K562 (cell line): ENCODE results near the gene FAM32A. TPM values are rescaled to one million over a fixed set of nuclear protein-coding genes. Genes with fewer than 3 reads are reported as not detected.

Experiments
- ADNP ChIP-seq: fragments of 200-800 bp; sonication (Bioruptor generic); IDR thresholded peaks from 2 replicates; pipeline ENCODE4 v1.6.1; 2016; ENCODE audit warnings: missing genetic modification characterization, missing compliant biosample characterization
- ARID3A ChIP-seq: IDR thresholded peaks from 2 replicates; pipeline ENCODE4 v1.6.1; 2012; ENCODE audit warnings: low read depth, low read length, improper control_type of control experiment, borderline replicate concordance
- BACH1 ChIP-seq: fragments of 200-800 bp; sonication (Bioruptor generic); IDR thresholded peaks from 2 replicates; pipeline ENCODE4 v1.6.1; 2016; ENCODE audit warnings: missing genetic modification characterization, missing compliant biosample characterization
- BRF2 ChIP-seq: IDR thresholded peaks from 3 replicates; pipeline ENCODE4 v1.6.1; 2011; ENCODE audit warnings: borderline replicate concordance, mild to moderate bottlenecking; ENCODE audit not compliant: insufficient read length, insufficient read depth
- C11orf30 ChIP-seq: fragments of 450-650 bp; IDR thresholded peaks from 2 replicates; pipeline ENCODE4 v1.6.1; 2016; ENCODE audit warnings: low read depth, mild to moderate bottlenecking
- CBFA2T2 ChIP-seq: fragments of 450-650 bp; conservative IDR thresholded peaks from 2 replicates; pipeline ENCODE4 v1.6.1; 2017; ENCODE audit warnings: mild to moderate bottlenecking
- CREB5 ChIP-seq: fragments of 250-450 bp; sonication (Bioruptor Pico); IDR thresholded peaks from 2 replicates; pipeline ENCODE4 v1.5.0; 2020; ENCODE audit warnings: mild to moderate bottlenecking
- ERF ChIP-seq: fragments of 450-650 bp; formaldehyde crosslinking; IDR thresholded peaks from 2 replicates; pipeline ENCODE4 v1.4.0; 2020; ENCODE audit warnings: mild to moderate bottlenecking, mixed read lengths
- ESRRA ChIP-seq: fragments of 450-650 bp; IDR thresholded peaks from 2 replicates; pipeline ENCODE4 v1.6.1; 2014; ENCODE audit warnings: low read depth, mild to moderate bottlenecking, moderate library complexity, borderline replicate concordance
- GTF2A2 ChIP-seq: IDR thresholded peaks from 2 replicates; pipeline ENCODE4 v1.6.1; 2016; ENCODE audit warnings: mild to moderate bottlenecking, missing genetic modification characterization, missing compliant biosample characterization
- KDM1A ChIP-seq, 2 experiments: fragments of 450-650 bp; IDR thresholded peaks; 2 replicates each; pipeline ENCODE4 v1.6.1; 2016; ENCODE audit warnings: mild to moderate bottlenecking in 2 of 2
- MYBL2 ChIP-seq, 2 experiments: fragments of 450-650 bp in 1 of 2; sonication (generic) in 1 of 2; formaldehyde crosslinking in 1 of 2; IDR thresholded peaks; 2 replicates each; pipeline versions ENCODE4 v1.6.1 to v1.8.1; 2017 to 2022; ENCODE audit warnings: borderline replicate concordance in 1 of 2, inconsistent platforms in 1 of 2, low read depth in 1 of 2, mild to moderate bottlenecking in 1 of 2, missing genetic modification reagents in 1 of 2, moderate library complexity in 1 of 2
- POU5F1 ChIP-seq: fragments of 150-350 bp; IDR thresholded peaks from 2 replicates; pipeline ENCODE4 v1.6.1; 2014; ENCODE audit warnings: borderline replicate concordance, low read length, low read depth, mild to moderate bottlenecking; ENCODE audit not compliant: partially characterized antibody
- PPARD ChIP-seq: fragments of 250-450 bp; sonication (Bioruptor Pico); IDR thresholded peaks from 2 replicates; pipeline ENCODE4 v1.8.0; 2022; ENCODE audit warnings: inconsistent platforms, mild to moderate bottlenecking, moderate library complexity
- RAD51 ChIP-seq: fragments of 450-650 bp; IDR thresholded peaks from 2 replicates; pipeline ENCODE4 v1.7.1; 2016; ENCODE audit warnings: low read depth, mild to moderate bottlenecking, borderline replicate concordance
- RBM34 ChIP-seq: fragments of 200-400 bp; formaldehyde crosslinking; IDR thresholded peaks from 2 replicates; pipeline ENCODE4 v1.6.1; 2018; ENCODE audit warnings: low read length, borderline replicate concordance; ENCODE audit not compliant: insufficient read depth
- SRSF9 ChIP-seq: fragments of 200-400 bp; formaldehyde crosslinking; IDR thresholded peaks from 2 replicates; pipeline ENCODE4 v1.6.1; 2017; ENCODE audit warnings: low read depth, low read length, borderline replicate concordance
- STAG1 ChIP-seq: sonication (generic); formaldehyde crosslinking; IDR thresholded peaks from 2 replicates; pipeline ENCODE4 v1.5.0; 2020; ENCODE audit warnings: missing genetic modification reagents, borderline replicate concordance
- ZMIZ1 ChIP-seq, 2 experiments: fragments of 150-350 bp in 1 of 2; IDR thresholded peaks; 2 replicates each; pipeline ENCODE4 v1.6.1; 2012 to 2016; ENCODE audit warnings: low read depth in 2 of 2, low read length in 2 of 2, mild to moderate bottlenecking in 1 of 2, moderate library complexity in 1 of 2
- ZNF586 ChIP-seq: fragments of 450-650 bp; formaldehyde crosslinking; conservative IDR thresholded peaks from 2 replicates; pipeline ENCODE4 v1.4.0; 2020; ENCODE audit warnings: mild to moderate bottlenecking, moderate library complexity
- ZNF717 ChIP-seq: fragments of 250-450 bp; sonication (Bioruptor Pico); IDR thresholded peaks from 2 replicates; pipeline ENCODE4 v1.5.0; 2021
- polyA plus RNA-seq, 8 experiments: library from polyadenylated mRNA; depleted of rRNA in 4 of 8; stranded (reverse) in 5 of 8; unstranded in 3 of 8; fragments of >200 nt; fragmentation: Nextera tagmentation in 2 of 8; fragmentation: Illumina TruSeq in 1 of 8; extraction: Ambion mirVana in 2 of 8; extraction: Trizol in 1 of 8; gene quantifications; 2 replicates each; pipeline versions ENCODE4 v1.2.1 to v1.2.3, GENCODE V29; 2011 to 2014; ENCODE audit warnings: inconsistent platforms in 1 of 8, missing spikeins in 1 of 8
- total RNA-seq, 7 experiments: library from RNA; depleted of rRNA in 6 of 7; stranded (reverse); fragments of >200 nt in 6 of 7; fragmentation: Illumina TruSeq in 2 of 7; extraction: Trizol in 2 of 7; gene quantifications; 2 replicates each; pipeline versions ENCODE4 v1.2.1 to v1.2.3, GENCODE V29; 2011 to 2021; ENCODE audit warnings: low replicate concordance in 1 of 7

The FAM32A gene
- total and polyA plus RNA-seq, 9 of the 15 experiments (the other 6 are each of a cell fraction or from before 2014, with no cell fraction given) = 30.7 to 96.7 (median 73.7) TPM

DNA sequence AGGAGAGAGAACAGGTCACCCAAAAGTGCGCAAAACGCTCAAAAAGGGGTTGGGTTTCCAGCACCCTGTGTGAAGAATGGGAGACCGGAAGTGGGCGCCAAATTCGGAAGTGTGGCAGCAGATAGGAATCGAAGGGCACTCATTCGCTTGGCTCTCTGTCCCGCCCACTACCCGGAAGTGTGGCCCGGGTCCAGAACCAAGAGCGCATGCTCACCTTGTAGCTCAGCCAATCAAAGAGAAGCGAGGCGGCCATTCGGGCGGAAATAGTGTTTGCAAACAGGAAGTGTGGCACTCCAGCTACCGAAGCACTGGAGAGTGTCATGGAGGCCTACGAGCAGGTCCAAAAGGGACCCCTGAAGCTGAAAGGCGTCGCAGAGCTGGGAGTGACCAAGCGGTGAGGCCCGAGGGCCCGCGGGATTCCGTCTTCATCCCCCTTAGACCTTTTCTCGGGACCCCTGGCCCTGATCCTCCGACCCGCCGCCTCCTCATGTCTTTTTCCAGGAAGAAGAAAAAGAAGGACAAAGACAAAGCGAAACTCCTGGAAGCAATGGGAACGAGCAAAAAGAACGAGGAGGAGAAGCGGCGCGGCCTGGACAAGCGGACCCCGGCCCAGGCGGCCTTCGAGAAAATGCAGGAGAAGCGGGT is at the start of gene FAM32A (continued):
- TF ChIP-seq MYBL2 (IDR thresholded peaks at IDR 0.05; ENCODE audit: low read depth) = no peak
- TF ChIP-seq MYBL2 (CRISPR knock-in tag; IDR thresholded peaks at IDR 0.05; ENCODE audit: borderline replicate concordance) = no peak
- peak; percentile 91 for TF ChIP-seq C11orf30
- TF ChIP-seq BRF2 = no peak
- TF ChIP-seq ZNF717 (CRISPR knock-in tag) = no peak
- no peak for TF ChIP-seq PPARD (CRISPR knock-in tag)
- TF ChIP-seq RAD51 = no peak
- TF ChIP-seq ESRRA = peak; percentile 20; the same call in 1 of the 2 replicates
- TF ChIP-seq ARID3A = no peak
- TF ChIP-seq GTF2A2 = no peak
- TF ChIP-seq CREB5 (CRISPR knock-in tag) = no peak
- no peak for TF ChIP-seq CBFA2T2
- TF ChIP-seq ADNP (tag) = no peak
- no peak for TF ChIP-seq STAG1 (CRISPR knock-in tag)
- TF ChIP-seq SRSF9 = no peak
- no peak for TF ChIP-seq ZNF586 (CRISPR knock-in tag)
- TF ChIP-seq ZMIZ1 (IDR thresholded peaks at IDR 0.05; ENCODE audit: low read depth in 2 of 2, low read length in 2 of 2) = no peak
- no peak for TF ChIP-seq KDM1A (IDR thresholded peaks at IDR 0.05)
- no peak for TF ChIP-seq RBM34
- TF ChIP-seq POU5F1 = peak; percentile 64
- no peak for TF ChIP-seq ERF (CRISPR knock-in tag)
- no peak for TF ChIP-seq BACH1
